Stimulated activated CD4-positive, alpha-beta T cell treated with anti-CD3 and anti-CD28 coated beads, Interleukin-1b, Interleukin-23, amount 100 ng/mL, for 48 hours (primary cell): Measurements from ENCODE around the gene PRKCE.

Experiments used
- DNase-seq: peaks from one replicate; pipeline ENCODE4 v3.0.0-alpha.2; 2020

Gene PRKCE

DNA sequence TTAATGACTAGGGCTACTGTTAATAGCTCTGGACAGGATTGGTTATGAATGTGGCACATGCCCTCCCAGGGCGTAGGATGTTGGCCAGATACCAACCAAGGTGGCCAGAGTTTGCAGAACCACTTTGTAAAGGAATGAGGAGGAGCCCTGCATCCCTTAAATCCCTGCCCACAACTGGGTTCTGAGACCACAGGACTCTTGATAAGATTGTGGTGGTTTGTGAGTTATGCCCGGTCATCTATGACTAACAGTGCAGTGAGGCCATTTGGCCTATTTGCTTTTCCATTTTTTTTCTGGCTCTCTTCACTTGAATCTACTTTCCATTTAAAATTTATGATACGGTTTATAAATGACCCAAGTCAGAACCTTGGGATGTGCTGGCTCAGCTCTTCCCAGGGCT, 294.5 kb downstream of the PRKCE start:
- no peak for DNase-seq

DNA sequence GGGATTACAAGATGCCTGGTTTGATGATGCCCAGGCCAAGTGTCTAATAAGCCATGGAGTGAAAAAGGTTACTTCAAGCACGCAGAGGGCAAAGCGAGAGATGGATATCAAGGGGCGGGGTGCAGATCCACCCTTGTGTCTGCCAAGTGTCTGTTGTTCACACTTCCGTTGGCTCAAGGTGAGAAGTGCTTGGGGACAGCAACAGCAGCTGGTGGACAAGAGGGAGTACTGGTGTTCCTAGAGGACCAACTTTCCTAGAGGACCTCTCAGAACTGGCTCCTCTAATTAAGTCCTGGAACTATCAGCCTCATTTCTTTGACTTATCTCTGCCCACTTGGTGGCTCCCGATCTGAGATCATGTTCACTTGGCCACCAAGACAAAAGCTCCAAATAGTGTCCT, 299.1 kb downstream of the PRKCE start:
- DNase-seq = no peak

DNA sequence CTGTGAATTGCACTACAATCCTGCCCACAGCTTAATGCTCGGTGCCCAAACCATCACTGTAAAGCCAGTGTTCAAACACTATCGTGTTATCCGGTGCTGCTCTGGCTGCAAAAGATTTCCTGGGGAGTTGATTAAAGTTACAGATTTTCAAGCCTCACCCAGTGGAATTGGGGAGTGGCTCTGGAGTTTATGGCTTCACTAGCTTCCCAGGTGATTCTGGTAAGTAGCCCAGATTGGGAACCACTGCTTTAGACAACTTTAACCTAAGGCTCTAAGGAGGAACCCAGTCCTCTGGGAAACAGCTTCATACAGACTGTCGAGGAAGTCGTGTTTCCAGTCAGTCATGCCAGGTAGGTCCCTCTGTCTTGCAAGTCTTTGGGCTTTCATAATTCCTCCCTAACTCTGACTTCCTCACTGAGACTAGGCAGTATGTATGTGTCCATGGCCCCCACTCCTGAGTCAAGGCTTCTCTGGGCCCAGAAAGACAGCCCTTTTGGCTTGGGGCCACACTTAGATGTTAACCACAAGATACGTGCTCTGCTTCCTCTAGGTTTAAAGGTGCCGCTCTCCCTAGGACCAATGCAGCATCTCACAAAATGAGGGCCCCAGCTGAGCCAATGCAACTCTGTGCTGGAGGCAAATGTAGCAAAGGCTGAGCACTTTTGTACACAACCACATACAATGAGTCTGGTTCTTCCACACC, 299.7 kb downstream of the PRKCE start:
- DNase-seq = no peak

DNA sequence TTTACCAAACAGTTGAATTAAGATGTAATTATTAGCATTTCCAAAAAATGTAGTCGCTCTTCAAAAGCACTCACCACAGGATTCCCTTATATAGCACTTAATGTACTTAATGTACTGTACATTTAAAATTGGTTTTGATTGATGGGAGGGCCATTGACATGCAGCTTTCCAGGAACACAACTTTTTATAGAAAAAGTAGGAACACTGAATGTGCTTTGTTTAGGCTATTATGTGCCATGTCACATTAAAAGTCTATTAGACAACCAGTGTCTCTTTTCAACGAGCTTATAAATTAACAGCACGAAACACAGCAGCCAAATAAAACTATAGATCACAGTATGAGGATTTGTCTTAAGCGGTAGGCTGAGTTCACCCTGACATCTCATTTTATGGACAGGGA, 301.1 kb downstream of the PRKCE start:
- no peak for DNase-seq

DNA sequence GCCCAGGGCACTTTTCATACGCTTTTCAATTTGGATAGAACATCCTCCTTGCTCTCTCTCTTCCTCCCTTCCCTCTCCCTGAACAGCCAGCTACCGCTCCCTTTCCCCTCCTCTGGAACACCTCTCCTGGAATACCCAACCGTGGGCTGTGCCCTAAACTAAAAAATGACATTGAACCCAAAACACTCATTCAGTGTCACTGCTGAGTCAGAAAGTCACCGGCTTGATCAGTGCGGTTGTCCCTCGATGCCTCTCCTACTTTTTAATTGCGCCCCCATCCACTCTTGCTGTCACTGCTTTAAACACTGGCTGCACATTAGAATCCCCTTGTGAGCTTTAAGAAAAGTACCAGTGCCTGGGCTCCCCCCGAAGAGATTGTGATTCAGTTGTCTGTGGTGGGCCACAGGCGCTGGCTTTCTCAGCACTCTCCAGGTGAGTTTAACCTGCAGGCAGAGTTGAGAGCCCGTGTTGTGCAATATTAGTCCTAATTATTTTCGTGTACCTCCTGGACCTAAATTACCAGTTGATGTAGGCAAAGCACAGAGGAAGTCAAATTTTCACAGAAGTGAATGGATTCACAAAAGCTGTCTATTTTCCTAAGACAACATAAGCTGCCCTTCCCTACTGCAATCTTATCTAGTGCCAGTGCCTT, 302.0 kb downstream of the PRKCE start:
- no peak for DNase-seq

DNA sequence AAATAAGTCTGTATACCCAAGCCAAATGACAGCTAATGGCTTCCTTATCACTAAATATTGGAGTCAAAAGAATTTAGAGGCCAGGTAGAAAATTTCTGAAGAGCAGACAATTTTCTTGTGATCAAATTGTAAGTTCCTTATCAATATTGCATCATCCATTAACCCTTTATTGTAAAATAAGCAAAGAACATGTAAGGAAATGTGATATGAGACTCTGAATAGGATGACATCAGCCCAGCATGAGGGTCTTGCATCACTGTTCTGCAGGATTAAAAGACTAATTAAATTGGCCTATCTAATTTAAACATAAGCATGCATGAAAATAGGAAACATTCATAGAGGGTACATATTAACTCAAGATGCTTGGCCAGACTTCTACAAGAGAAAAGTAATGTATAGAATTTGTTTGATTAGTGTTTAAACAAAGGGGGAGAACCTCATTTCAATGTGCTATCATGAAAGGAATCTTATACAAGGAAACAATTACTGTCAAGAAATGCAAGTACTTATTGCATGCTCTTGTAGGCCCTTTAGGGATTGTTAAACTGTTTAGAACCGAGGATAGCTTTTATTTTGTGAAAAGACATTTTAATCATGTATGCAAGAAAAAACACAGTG, 302.9 kb downstream of the PRKCE start:
- no peak for DNase-seq

DNA sequence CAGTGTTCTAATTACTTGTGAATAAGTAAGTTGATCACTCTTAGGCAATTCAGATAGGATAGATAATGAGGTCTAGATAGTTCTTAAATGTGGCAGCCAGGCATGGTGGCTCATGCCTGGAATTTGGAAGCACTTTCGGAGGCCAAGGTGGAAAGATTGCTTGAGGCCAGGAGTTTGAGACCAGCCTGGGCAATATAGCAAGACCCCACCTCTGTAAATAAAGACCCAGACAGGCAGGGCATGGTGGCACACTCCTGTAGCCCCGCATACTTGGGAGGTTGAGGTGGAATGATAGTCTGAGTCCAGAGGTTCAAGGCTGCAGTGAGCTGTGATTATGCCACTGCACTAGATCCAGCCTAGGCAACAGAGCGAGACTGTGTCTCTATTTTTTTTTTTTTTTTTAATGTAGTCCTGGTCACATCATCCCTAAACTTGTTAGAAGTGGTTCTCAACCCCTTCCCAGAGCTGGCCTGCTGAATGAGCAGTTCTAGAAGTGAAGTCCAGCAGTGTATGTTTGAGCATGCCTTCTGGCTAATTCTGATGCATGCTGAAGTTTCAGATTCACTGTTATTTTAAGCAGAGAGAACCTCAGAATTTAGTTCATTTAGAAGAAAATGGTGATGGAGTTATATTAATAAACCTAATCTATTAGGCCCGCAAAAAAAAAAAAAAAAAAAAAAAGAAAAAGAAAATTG, 306.2 kb downstream of the PRKCE start:
- DNase-seq = no peak

DNA sequence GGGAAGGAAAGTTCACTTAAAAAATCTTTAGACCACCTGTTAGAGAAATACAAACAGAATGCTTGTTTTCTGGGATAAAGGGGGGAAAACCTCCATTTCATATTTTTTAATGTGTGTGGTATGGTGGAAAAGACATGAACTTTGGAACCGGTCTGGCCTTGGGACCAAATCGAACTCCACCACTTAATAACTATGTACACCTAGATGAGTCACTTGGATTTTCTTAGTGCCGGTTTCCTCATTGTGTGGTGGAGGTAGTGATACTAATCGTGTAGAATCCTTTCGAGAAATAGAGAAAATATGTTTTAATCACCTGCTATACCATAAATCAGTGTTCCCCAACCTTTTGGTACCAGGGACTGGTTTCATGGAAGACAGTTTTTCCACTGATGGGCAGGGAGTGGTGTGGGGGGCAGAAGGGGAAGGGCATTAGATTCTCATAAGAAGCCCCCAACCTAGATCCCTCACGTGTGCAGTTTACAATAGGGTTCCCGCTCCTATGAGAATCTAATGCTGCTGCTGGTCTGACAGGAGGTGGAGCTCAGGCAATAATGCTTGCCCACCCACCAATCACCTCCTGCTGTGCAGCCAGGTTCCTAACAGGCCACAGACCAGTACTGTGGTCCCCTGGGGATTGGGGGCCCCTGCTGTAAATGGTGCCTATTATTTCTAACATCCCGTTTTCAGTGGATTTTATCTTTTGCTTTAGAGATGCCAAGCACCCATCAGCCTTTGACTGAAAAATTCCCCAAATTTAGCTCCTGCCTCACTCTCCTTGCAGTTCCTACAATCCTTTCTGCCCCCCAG, 308.8 kb downstream of the PRKCE start:
- no peak for DNase-seq

DNA sequence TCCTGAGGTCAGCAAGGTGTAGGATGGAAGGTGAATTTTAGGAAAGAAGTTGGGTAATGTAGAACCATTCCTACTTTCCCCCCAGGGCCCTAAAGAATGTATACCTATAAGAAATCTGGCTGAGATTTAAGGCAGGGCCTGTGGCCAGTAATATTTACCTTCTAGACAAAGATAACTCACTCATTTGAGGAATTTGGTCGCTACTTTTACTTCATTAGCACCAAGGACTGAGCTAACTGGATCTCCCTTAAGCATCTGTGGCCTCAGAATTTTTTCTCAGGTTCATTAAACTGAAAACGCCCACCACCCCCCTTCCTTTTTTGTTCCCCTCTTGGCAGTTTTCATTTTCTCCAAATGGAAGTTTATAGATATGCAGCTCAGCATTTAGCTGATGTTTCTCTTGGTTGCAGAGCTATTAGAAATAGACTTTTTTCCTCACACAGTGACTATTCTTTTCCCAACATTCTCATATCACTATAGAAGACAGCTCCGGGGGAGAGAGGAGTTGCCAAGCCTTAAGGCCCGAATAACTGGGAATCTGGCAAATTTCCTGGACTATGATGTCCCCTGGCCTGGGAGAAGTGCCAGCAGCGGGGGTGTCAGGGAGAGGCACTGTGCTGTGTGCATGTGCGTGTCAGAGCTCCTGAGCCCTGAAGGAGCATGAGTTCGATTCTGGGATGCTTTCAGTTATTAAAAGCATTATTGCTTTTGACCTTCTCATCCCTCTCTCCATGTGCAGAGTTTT, 310.9 kb downstream of the PRKCE start:
- DNase-seq = no peak

DNA sequence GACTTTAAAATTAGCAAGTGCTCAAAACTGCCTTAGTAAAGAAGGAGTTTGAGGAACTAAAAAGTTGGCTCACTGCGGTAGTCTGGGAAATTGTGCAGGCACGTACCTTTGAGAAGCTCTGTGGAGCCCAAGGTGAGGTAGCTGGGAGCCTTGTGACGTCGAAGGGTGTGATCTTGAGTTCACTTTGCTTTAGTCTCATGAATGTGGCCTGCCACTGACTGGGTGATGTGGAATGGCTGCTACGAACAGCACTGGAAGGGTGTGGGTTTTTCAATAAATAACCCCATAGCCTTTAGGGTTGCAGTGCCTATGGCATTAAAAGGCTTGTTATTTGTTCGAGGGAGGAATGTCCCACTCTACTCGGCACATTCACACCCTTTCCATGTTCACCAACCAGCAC, 312.3 kb downstream of the PRKCE start:
- no peak for DNase-seq

DNA sequence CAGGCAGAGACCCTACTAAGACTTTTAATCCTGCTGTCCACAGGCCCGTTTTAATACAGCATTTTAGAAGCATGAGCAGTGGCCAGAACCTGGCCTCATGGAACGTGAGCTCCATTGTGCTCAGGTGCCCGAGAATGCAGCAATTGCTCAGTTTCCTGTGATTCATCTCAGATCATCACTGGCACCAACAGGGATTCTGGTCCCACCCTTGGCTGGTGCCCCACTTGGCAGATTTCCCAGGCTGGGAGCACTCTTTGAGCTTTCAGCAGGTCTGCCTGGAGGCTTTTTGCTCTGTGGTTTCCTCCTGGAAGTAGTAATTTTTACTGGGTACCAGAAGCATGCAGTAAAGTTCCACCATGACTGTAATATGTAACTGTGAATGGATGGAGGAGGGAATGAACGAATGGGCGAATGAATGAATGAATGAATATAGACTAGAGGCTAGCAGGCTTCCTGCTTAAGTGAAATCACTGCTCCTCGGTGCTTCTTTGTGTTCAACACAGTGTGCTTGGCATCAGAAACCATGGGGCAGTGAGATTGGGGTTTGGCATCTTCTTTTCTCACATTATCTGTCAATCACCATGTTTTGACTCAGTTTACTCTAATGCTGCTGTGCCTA, 312.9 kb downstream of the PRKCE start:
- DNase-seq = peak; percentile 12

DNA sequence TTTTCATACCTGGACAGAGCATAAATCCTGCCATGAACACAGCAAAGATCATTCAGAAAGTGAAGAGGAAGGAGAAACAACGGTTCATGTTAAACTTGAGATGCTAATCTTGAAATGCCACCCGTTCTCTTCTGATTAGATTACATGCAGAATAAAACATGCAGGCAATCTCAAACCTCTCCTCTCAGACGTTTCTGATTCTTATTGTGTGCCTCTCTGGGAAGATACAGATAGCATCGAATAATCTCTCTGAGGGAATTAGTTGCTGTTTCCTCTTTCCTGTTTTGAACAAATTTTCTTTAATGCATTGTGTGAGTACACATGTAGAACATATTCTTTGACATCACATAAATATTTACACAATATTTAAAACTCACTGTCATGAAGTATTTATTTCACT, 313.4 kb downstream of the PRKCE start:
- DNase-seq = no peak

DNA sequence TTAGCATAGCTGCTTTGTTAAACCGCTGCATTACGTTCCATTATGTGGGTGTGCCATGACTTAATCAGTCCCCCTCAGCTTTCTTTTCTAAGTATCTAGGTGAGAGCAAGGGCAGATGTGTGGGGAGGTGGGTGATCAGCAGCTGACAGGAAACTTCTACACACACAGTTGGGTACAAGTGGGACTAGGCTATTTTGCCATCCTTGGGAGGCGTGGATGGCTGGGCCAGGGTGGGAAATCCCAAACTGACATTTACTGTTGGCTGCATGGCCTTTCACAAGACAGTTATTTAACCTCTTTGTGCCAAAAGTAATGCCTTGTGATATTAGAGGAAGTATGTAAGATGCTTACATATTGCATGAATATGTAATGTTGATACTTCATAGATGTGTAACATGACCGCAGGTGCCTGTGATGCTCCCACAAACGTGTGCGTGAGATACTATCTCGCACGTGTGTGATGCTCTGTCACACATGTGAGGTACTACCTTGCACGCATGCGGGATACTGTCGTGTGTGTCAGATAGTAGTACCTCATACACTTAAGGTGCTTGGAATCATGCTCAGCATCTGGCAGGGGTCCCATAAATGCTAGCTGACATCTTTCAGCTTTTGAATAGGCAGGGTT, 314.5 kb downstream of the PRKCE start:
- DNase-seq = no peak

DNA sequence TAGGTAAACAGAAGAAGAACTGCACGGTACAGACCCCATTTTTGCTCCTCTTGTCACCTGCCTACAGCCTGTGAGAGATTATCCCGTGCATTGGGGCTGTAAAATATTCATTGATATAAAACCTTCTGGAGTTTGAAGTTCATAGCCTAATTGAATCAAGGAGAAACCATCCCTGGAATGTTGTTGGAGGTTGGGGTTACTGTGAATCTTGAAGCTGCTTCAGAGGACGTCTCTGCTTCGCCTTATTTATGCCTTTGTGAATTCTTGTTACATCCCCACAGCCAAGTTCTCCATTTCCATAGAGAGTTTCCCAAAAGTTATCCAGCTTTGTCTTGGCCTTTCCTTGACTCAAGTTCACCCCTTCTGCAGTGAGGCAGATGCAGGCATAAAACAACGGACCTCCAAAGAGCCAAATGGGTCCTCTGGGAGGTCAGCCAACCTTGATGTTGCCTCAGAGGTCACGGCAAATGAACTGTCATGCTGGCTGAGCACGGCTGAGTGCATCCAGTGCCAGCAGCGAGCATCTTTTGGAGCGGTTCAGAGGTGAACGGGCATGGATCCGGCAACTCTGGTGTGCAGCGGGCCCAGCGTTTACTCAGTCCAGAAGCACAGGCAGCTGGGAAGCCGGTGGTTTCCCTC, 317.6 kb downstream of the PRKCE start:
- no peak for DNase-seq

DNA sequence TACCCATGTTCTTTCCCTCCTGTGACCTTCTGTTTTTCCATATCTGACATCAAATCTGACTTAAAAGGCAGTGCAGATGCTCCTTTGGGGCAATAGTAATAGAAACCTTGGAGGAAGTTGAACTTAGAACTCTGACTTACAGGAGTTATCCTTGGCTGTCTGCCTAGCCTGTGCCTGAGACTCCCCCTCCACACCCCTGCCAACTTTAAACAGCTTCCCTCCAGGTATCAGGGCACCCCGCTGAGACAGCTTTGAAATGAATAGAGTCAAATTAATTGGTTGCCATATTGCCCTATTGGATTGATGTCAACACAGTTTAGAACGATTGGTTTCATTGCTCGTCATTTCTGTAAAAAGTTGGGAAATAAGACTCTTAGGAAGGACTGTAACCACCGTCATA, 322.0 kb downstream of the PRKCE start:
- DNase-seq = no peak

DNA sequence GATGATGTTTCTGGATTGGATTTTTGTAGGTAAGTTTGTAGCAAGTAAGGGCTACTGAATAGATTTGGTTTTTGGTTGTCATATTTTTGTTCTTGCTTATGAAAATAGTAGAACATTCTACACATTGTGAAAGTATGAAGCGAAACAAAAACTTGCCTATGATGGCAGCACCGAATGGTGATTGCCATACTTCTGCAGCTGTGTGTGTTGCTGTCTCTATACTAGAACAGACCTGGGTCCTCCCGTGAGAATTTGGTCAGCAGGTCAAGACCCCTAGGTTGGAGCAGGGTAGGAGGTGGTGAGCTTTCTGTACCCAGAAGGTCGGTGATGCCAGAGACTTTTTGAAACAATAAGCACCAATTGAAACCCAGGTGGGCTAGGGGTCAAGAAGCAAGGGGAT, 322.6 kb downstream of the PRKCE start:
- DNase-seq = no peak

DNA sequence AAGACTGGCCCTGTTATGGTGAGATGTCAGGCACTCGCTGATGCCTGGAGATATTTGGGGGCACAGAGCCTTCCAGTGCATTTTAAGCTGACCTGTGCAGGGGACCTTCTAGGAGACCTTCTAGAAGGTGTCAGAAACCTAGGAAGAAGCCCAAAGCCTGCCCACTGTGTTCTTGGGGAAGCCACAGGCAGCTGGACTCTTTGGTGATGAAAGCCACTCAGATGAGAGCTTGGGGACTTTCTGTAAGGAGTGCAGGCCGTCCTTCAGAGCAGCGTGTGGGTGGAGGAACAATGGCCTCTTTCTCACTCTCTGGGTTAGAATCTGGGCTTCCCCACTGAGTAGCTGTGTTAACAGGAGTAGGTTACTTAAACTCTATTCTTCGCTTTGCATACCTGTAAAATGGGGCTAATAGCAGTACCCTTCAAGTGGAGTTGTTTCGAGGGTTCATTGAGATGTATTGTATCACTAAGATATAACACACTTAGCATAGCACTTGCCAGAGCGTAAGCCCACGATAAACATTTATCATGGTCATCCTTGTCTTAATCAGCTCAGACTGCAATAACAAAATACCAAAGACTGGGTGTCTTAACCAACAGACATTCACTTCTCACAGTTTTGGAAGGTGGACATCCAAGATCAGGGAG, 323.4 kb downstream of the PRKCE start:
- no peak for DNase-seq

DNA sequence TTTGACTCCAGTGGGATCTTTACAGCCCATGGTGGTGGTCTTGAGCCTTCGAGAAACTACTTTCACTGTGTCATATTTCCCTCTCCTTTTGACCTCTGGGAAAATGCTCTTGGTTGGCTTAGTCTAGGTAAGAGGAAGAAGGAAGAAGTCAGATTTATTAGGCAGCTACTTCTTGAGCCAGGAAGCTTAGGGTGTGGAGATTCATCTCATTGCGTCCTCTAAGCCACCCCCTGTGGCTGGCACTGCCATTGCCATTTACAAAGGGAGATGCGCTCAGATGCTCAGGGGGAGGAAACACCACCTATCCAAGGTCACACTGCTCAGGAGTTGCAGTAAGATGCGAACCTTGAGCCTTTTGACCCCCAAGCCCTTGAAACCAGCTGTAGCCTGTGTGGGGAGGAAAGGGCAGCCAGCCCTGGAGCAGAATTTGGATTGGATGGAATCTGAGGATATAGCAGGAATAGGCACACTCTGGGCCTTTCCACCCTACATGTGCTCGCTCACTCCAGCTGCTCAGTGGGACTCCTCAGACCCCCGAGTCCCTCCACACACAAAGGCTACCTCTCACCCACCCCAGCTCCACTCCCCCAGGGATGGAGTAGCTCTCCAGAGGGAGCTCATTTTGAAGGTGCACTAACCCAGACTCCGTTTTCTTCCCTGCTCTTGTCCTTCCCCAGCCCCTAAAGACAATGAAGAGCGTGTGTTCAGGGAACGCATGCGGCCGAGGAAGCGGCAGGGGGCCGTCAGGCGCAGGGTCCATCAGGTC, 324.5 kb downstream of the PRKCE start:
- no peak for DNase-seq

DNA sequence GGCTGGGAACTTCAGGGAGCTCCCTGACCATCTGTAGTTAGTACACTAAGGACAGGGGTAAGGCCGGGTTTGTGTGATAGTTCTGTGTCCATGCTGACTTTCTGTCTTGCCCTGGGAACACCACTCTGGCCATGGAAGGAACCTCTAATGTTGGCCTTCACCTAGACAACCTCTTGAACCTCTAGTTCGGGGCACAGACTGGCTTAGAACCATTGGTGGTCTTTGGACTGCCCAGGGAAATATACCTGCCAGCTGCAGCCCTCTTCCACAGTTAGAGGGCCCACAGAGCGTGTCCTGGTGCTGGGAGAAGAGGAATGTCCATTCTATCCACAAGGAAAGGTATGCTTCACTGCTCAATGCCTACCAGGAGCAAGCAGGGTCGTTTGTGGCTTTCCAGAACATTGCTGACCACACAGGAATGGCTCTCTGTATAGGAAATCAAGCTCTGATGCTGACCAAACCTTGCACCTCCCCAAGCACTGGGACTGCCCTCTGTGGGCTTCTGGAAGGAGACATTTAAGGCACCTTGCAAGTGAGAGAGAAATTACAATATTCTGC, 326.9 kb downstream of the PRKCE start:
- DNase-seq = no peak
